ENCODE results near the gene SPINT4. TPM values are rescaled to one million over a fixed set of nuclear protein-coding genes. Genes with fewer than 3 reads are reported as not detected.

Gene SPINT4
- total RNA-seq, 1 experiment from 2014 or later = not detected

GRCh38 chr20:45775411-45775810, 53.3 kb downstream of the SPINT4 start:
- Histone ChIP-seq H3K27ac (ENCODE audit: low read length) (no peak overlapping the region), H3F3A (ENCODE audit: low read length, unreplicated experiment) (peaks cover 17% of the 10 kb centered on the region), H3K79me2 (ENCODE audit: low read length) (no peaks in the 10 kb centered on the region), H2AFZ (ENCODE audit: low read length) (no peak overlapping the region), H3K4me3 (ENCODE audit: low read length) (no peak overlapping the region), H3K9me2 (replicated peaks; ENCODE audit: low read length) (no peaks in the 10 kb centered on the region), H3K9ac (ENCODE audit: low read length) (no peak overlapping the region), H3K4me1 (ENCODE audit: insufficient read depth, low read length) (peaks cover 28% of the 10 kb centered on the region), H3K4me2 (ENCODE audit: low read length) (no peak overlapping the region), H4K20me1 (ENCODE audit: low read length) (no peaks in the 10 kb centered on the region), H3K27me3 (ENCODE audit: low read length) (no peaks in the 10 kb centered on the region), H3K9me3 (ENCODE audit: low read length) (no peaks in the 10 kb centered on the region), H3K36me3 (ENCODE audit: low read depth, low read length) (no peaks in the 10 kb centered on the region)
- DNase-seq = no peak
- ChIA-PET POLR2A (ENCODE audit: unreplicated experiment) (no interaction called here), CTCF (no interaction called here)
- TF ChIP-seq EZH2 (IDR thresholded peaks at IDR 0.05; ENCODE audit: low read length, unreplicated experiment) (no peak), CTCF (conservative IDR thresholded peaks at IDR 0.05; ENCODE audit: low read depth, low read length) (no peak)
- intact Hi-C loops (cut with micrococcal nuclease) = loop anchor here (5.0 to 10.0 kb wide), 2 partner anchors 413 to 431 kb away; partner anchors contain the start of genes SDC4 and SYS1
- no TSS peak for BruUV-seq (replicated peaks)
- ATAC-seq = no peak

Small RNA genes within 50 kb of the gene (microRNA-seq; reads per million reads assigned to microRNA genes)
- 21.0 reads per million, percentile 45 among the genes with 10 or more reads in this experiment for gene MIR3617 (ENCODE audit: unreplicated experiment)

Other genes with a start within 250 kb of the SPINT4 start
- gene SPINT3, start 206.7 kb upstream of the SPINT4 start, total RNA-seq (2014; rRNA removed) = not detected in 2 replicates
- gene WFDC6, start 182.9 kb upstream of the SPINT4 start, total RNA-seq (2014; rRNA removed) = not detected in 2 replicates
- gene EPPIN, start 174.9 kb upstream of the SPINT4 start, total RNA-seq (2014; rRNA removed) = not detected in 2 replicates
- not detected in 2 replicates for gene WFDC8, start 143.1 kb upstream of the SPINT4 start, total RNA-seq (2014; rRNA removed)
- not detected in 2 replicates for gene WFDC10A, start 92.6 kb upstream of the SPINT4 start, total RNA-seq (2014; rRNA removed)
- not detected in 2 replicates for gene WFDC9, start 91.1 kb upstream of the SPINT4 start, total RNA-seq (2014; rRNA removed)
- gene WFDC11, start 52.1 kb upstream of the SPINT4 start, total RNA-seq (2014; rRNA removed) = not detected in 2 replicates
- not detected in 2 replicates for gene WFDC13, start 20.3 kb upstream of the SPINT4 start, total RNA-seq (2014; rRNA removed)
- gene WFDC10B, start 17.3 kb upstream of the SPINT4 start, total RNA-seq (2014; rRNA removed) = not detected in 2 replicates
- gene WFDC3, start 69.5 kb downstream of the SPINT4 start, total RNA-seq (2014; rRNA removed) = 3.0 and 6.0 TPM in 2 replicates
- gene DNTTIP1, start 69.6 kb downstream of the SPINT4 start, total RNA-seq (2014; rRNA removed) = 187 and 194 TPM in 2 replicates
- 251 and 304 TPM in 2 replicates for gene UBE2C, start 90.3 kb downstream of the SPINT4 start, total RNA-seq (2014; rRNA removed)
- gene TNNC2, start 105.0 kb downstream of the SPINT4 start, total RNA-seq (2014; rRNA removed) = not detected in 2 replicates
- 90.1 and 108 TPM in 2 replicates for gene SNX21, start 111.5 kb downstream of the SPINT4 start, total RNA-seq (2014; rRNA removed)
- 57.4 and 58.8 TPM in 2 replicates for gene ACOT8, start 135.0 kb downstream of the SPINT4 start, total RNA-seq (2014; rRNA removed)
- 2.1 and 4.2 TPM in 2 replicates for gene ZSWIM3, start 135.3 kb downstream of the SPINT4 start, total RNA-seq (2014; rRNA removed)
- 9.4 and 16.3 TPM in 2 replicates for gene ZSWIM1, start 158.9 kb downstream of the SPINT4 start, total RNA-seq (2014; rRNA removed)
- gene SPATA25, start 165.3 kb downstream of the SPINT4 start, total RNA-seq (2014; rRNA removed) = 0.40 and 0.46 TPM in 2 replicates
- 2.3 and 3.7 TPM in 2 replicates for gene NEURL2, start 168.9 kb downstream of the SPINT4 start, total RNA-seq (2014; rRNA removed)
- gene CTSA, start 169.0 kb downstream of the SPINT4 start, total RNA-seq (2014; rRNA removed) = 98.0 and 129 TPM in 2 replicates
- gene PLTP, start 189.8 kb downstream of the SPINT4 start, total RNA-seq (2014; rRNA removed) = 56.6 and 61.5 TPM in 2 replicates
- 18.4 and 20.2 TPM in 2 replicates for gene PCIF1, start 212.3 kb downstream of the SPINT4 start, total RNA-seq (2014; rRNA removed)
- 32.2 and 36.9 TPM in 2 replicates for gene ZNF335, start 249.9 kb downstream of the SPINT4 start, total RNA-seq (2014; rRNA removed)

All from PC-3 (cell line).